Left lobe of liver (tissue), 2 donors: Measurements from ENCODE around the gene ZBTB46. TPM values are rescaled to one million over a fixed set of nuclear protein-coding genes. Genes with fewer than 3 reads are reported as not detected.

Experiments
- ATAC-seq: fragments of 200-7000 bp; cut with Tn5 transposase; one replicate; pipeline ENCODE4 v1.9.1; 2020; ENCODE audit warnings: mild to moderate bottlenecking, moderate library complexity
- DNase-seq: peaks from one replicate; pipeline ENCODE4 v3.0.0-alpha.2; 2020; ENCODE audit warnings: low spot score
- total RNA-seq: library from RNA; stranded (reverse); gene quantifications from one replicate; pipeline ENCODE4 v1.2.1, GENCODE V29; 2021
- donor health status: DM: no; HTN: no; CAD: no; lungs with moderate emphysema.
- donor health status: DM: no; HTN: yes; CAD: no.

Gene ZBTB46
- total RNA-seq, 1 donor from 2014 or later, result 4.7 TPM

DNA sequence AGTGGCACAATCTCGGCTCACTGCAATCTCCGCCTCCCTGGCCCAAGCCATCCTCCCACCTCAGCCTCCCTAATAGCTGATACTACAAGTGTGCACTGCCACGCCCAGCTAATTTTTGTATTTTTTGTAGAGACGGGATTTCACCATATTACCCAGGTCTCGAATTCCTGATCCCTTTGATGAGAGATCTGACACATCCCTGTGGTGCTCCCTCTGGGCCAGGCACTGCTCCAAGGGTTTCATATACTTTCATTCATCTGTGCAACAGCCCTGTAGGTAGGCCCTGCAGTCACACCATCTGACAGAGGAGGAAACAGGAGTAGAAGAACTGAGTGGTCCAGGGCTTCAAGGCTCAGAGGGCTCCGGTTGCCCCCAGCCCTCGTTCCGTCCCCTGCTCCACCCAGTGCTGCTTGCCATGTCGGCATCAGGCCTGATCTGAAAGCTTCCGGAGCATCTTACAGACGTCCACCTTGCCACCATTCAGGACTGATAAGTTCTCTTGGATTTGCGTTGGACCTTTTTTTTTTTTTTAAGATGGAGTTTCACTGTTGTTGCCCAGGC lies 119.9 kb downstream of the ZBTB46 start:
- ATAC-seq (no peak), DNase-seq (no peak)

DNA sequence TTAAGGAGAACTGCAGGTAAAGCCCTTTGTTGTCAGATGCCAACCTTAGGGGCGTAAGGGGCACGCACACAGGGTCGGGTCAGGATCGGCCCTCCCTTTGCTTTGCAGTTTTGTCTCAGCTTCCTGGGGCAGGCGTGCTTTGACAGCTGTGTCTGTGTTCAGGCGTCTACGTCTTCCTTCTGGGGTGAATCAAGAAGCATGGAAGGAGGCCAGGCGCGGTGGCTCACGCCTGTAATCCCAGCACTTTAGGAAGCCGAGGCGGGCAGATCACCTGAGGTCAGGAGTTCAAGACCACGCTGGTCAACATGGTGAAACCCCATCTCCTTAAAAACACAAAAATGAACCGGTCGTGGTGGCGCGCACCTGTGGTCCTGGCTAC lies 121.9 kb downstream of the ZBTB46 start:
- DNase-seq (no peak), ATAC-seq (no peak)

- DNase-seq, result peak; percentile 52
- ATAC-seq, result no peak
Measured at GRCh38 chr20:63708301-63709148, 122.5 kb downstream of the ZBTB46 start.

DNA sequence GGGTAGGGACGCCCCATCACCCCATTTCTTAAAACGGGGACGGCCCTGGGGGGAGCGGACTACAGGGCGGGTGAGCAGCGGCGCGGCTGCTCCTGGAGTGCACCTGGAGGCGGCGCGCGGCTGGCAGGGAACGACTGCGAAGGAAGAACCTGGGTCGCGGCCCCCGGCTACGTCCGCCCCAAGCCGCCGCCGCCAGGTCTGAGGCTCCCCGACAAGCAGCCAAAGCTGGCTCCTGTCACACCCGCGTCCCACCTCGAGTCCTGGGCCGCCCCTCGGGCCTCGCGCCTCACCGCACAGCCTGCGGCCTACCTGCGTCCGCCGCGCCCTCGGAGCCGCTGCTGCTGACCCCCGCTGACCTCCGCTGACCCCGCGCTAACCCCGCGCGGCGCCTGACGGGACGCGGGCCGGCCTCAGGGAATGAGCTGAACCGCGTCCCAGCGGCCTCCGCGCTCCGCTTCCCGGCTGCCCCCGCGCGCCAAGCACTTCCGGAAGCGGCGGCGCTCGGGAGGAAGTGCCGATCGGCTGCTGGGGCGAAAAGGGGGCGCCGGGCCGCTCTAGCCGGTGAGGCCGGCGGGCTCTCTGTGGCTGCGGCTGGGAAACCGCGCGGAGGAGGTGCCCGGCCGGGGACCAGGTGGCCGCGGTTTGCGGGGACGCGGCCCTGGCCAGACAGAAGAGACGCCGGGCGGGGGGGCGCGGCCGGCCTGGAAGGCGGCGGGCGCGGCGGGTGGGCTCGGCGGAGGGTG lies 123.3 kb downstream of the ZBTB46 start, which contains the start of the genes ARFRP1 and ZGPAT:
Gene ARFRP1, minus strand, starts transcription at position 419 of the 743 bp plus-strand sequence. CDS start 885 bp downstream, outside the sequence.
Gene ZGPAT, plus strand, starts transcription at position 482 of the 743 bp plus-strand sequence. CDS start 542 bp downstream, outside the sequence.
- ATAC-seq, result peak; percentile 94
- peak; percentile 96 for DNase-seq

- DNase-seq (peak; percentile 72), ATAC-seq (peak; percentile 70)
Measured at GRCh38 chr20:63706852-63707557, 124.1 kb downstream of the ZBTB46 start.

DNA sequence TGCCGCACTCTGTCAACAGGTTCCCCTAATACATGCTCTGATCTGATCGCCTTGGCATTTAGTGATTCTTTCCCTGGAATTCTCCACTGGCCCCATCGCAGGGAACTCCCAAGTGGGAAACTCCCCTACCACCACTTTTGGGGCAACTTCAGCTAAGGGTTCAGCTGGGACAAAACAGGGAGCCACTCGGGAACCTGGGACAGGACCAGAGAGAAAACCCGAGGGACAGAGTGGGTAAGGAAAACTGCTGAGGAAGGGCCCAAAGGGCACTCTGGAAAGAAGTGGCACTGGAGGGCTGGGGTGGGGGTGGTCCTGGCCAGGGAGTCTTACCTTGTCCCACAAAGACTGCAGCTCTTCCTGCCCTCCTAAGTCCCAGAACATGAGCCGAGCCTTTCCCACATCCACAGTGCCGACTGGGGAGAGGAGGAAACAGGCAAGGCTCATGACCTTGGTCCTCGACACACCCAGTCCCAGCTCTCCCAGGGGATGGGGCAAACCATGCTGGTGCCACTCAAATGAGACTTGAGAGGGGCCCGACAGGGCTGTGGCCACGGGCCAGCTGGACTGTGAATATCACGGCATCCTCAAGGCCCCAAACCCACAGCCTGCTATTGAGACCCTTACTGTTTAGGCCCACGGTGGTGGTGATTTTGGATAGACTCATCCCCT lies 124.9 kb downstream of the ZBTB46 start:
- no peak for DNase-seq

GRCh38 chr20:63705232-63706026 lies 125.6 kb downstream of the ZBTB46 start:
- DNase-seq (no peak), ATAC-seq (no peak)

More for the DNA sequence above, 124.9 kb downstream of the ZBTB46 start:
- ATAC-seq, result no peak

DNA sequence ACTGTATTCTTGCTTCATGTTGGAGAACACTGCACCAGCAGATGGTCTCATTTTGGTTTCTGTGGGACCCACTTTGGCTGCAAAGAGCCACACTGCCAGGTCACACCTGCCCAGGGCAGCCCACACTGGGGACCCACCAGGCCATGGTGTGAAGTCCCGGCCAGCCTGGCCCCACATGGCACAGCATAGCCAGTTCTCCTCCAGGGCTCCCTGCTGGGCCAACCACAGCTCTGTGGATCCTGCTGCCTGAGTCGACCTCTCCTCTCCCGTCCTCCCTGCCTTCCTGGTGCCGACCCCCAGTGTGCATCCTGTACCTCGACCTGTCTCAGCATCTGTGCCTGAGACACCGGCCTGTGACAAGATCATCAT lies 126.3 kb downstream of the ZBTB46 start:
- no peak for DNase-seq
- ATAC-seq, result no peak

GRCh38 chr20:63703976-63704748 lies 126.9 kb downstream of the ZBTB46 start:
- DNase-seq, result no peak
- ATAC-seq, result no peak

DNA sequence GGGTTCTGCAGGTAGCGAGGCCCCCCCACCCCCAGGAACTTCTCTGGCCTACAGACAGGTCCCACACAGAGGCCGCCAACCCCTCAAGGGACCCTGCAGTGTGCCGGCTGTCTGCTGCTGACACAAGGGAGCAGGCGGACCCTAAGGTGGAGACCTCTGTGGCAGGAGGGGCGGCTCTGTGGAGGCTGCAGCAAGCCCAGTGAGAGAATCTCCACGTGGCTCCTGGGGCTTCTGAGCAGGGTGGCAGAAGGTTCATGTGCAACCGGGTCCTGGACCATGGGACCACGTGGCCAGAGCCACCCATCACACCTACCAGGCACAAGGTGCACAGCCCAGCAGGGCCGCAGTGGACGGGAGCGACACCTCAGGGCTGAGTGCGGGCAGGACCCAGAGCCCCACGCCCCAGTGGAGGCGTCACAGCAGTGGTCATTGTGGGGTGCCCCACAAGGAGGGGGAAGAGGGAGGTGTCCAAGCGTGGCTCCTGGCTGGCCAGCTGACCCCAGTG lies 127.5 kb downstream of the ZBTB46 start:
- ATAC-seq (no peak), DNase-seq (no peak)

GRCh38 chr20:63702751-63703470 lies 128.2 kb downstream of the ZBTB46 start:
- no peak for ATAC-seq
- DNase-seq, result no peak

DNA sequence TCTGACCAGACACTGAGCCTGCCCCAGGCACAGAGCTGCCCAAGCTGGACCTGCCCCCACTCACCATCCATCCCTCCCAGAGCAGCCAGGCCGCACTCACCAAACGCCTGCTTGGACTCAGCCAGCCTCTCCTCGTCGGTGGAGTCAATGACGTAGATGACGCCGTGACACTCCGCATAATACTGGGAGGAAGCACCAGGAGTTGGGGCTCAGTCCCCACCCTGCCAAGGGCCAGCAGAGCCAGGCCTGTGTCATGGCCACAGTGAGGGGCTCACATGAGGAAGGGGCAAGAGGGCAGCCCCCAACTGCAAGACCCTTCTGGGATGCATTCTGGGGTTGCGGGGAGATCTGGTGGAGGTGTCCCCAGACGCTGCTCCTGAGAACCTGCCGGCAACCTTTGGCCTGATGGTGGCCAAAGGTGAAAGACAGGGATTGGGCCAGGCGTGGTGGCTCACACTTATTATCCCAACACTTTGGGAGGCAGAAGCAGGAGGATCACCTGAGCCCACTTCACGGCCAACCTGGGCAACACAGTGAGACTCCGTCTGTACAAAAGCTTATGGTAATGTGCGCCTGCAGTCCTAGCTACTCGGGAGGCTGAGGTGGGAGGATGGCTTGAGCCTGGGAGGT lies 128.9 kb downstream of the ZBTB46 start:
- DNase-seq, result no peak
- no peak for ATAC-seq

DNA sequence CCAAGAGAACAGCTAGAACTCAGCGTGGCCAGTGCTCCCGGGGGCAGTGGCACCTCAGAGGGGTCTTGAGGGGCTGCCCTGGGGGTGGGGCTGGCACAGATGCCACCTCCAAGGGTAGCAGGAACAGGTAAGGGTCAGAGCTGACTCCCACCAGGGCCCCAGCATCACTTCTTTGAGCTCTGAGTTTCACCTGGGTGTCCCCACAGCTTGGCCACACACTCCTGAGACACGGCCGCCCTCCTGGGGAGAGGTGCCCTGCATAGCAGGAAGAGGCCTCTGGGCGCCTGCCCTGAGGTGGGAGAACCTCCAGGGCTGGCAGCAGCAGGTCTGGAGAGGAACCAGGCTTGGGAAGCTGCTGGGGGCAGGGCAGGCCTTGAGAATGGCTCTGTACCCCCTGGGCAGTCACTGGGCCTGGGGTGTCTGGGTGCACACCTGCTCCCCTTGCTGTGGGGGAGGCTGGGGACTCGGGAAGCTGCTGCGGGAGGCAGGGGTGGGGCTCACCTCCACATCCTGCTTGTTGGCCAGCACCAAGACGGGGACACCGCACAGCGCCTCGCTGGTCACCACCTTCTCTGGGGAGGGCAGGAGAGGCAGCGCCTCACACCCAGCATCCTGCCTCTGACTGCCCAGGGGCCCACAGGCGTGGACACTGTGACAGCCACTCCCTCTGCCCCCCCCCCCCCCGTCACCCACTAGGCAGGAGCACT lies 129.6 kb downstream of the ZBTB46 start:
- ATAC-seq (no peak), DNase-seq (no peak)

DNA sequence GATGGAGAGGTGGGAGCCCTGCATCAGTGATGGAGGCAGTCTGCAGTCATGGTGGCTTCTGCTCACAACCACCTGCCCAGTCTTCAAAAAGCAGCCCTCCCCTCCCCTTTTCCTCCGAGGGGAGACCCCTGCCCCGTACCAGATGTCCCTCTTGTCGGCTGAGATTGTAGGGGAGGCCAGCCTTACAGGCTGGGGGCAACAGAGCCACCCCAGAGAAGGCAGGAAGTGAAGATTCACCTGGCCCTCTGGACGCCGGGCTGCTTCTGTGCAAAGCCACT lies 130.1 kb downstream of the ZBTB46 start:
- DNase-seq (no peak), ATAC-seq (no peak)

- DNase-seq (no peak), ATAC-seq (no peak)
Measured at GRCh38 chr20:63700199-63701050, 130.6 kb downstream of the ZBTB46 start.
